Adipose tissue (tissue), 3 donors: ENCODE data around the gene SORCS2. TPM values are rescaled to one million over a fixed set of nuclear protein-coding genes. Genes with fewer than 3 reads are reported as not detected.
"Not testable (repeated sequence)": the region's sequence is repeated elsewhere in the genome, so short reads cannot be mapped to it uniquely, and the experiment has no call there.

Source experiments
- H3K27ac ChIP-seq: one replicate; pipeline ENCODE4 v1.5.1; 2013; ENCODE audit warnings: low read depth, low read length
- WGBS, 3 donors: extraction: QIAGEN DNeasy Blood & Tissue Kit; methylation state at CpG; one replicate each; pipeline ENCODE4 v1.1.7; 2013; 5-methylcytosine and 5-hydroxymethylcytosine counted together
- polyA plus RNA-seq, 3 donors: library from polyadenylated mRNA; stranded (reverse); fragments of 200-250 nt; gene quantifications; one replicate each; pipeline ENCODE4 v1.2.3, GENCODE V29; 2013
- donor health status: healthy with polysubstance abuse.
- donor health status: Bipolar disorder and iron deficiency.
- donor health status: healthy.

The SORCS2 gene
- polyA plus RNA-seq, 3 donors = 0.22 to 2.2 (median 0.83) TPM

GRCh38 chr4:7598939-7599790, 406.8 kb downstream of the SORCS2 start:
- H3K27ac ChIP-seq = no peak overlapping the region
- WGBS, 3 donors = 74 to 85% (median 84%) methylated on average over 29 of the region's 29 CpGs

GRCh38 chr4:7600247-7600646, 407.9 kb downstream of the SORCS2 start:
- 75 to 90% (median 90%) methylated on average over 17 of the region's 17 CpGs for WGBS, 3 donors
- no peak overlapping the region for H3K27ac ChIP-seq

- 89 to 94% (median 91%) methylated on average over 17 to 30 of the region's 30 CpGs for WGBS, 3 donors
- not testable (repeated sequence) for H3K27ac ChIP-seq
Observed at GRCh38 chr4:7602166-7602565, 409.8 kb downstream of the SORCS2 start.

- H3K27ac ChIP-seq = no peak overlapping the region
- WGBS, 3 donors = 77 to 86% (median 82%) methylated on average over 14 of the region's 14 CpGs
Observed at GRCh38 chr4:7607156-7607910, 415.0 kb downstream of the SORCS2 start.

- WGBS, 3 donors = 57 to 61% (median 58%) methylated on average over 7 of the region's 7 CpGs
- H3K27ac ChIP-seq = no peak overlapping the region
Observed at GRCh38 chr4:7608046-7608445, 415.7 kb downstream of the SORCS2 start.

- WGBS, 3 donors = 31 to 70% (median 66%) methylated on average over 10 of the region's 10 CpGs
- H3K27ac ChIP-seq = no peak overlapping the region
Observed at GRCh38 chr4:7609316-7609715, 417.0 kb downstream of the SORCS2 start.

GRCh38 chr4:7610022-7610670, 417.8 kb downstream of the SORCS2 start:
- no peak overlapping the region for H3K27ac ChIP-seq
- WGBS, 3 donors = 34 to 81% (median 80%) methylated on average over 17 of the region's 17 CpGs

GRCh38 chr4:7610841-7611240, 418.5 kb downstream of the SORCS2 start:
- no peak overlapping the region for H3K27ac ChIP-seq
- WGBS, 3 donors = 79 to 92% (median 92%) methylated on average over 8 of the region's 8 CpGs

- no peak overlapping the region for H3K27ac ChIP-seq
- WGBS, 3 donors = 74 to 87% (median 85%) methylated on average over 15 to 16 of the region's 16 CpGs
Observed at GRCh38 chr4:7612311-7612897, 420.1 kb downstream of the SORCS2 start.

- 96 to 97% (median 97%) methylated on average over 1 of the region's 1 CpG for WGBS, 3 donors
- H3K27ac ChIP-seq = no peak overlapping the region
Observed at GRCh38 chr4:7614350-7614949, 422.1 kb downstream of the SORCS2 start.

- WGBS, 3 donors = 79 to 95% (median 92%) methylated on average over 3 of the region's 3 CpGs
- H3K27ac ChIP-seq = no peak overlapping the region
Observed at GRCh38 chr4:7616193-7616592, 423.9 kb downstream of the SORCS2 start.

- 69 to 85% (median 77%) methylated on average over 9 of the region's 9 CpGs for WGBS, 3 donors
- no peak overlapping the region for H3K27ac ChIP-seq
Observed at GRCh38 chr4:7618361-7618760, 426.0 kb downstream of the SORCS2 start.

GRCh38 chr4:7620086-7620813, 427.9 kb downstream of the SORCS2 start:
- 57 to 60% (median 57%) methylated on average over 16 of the region's 16 CpGs for WGBS, 3 donors
- H3K27ac ChIP-seq = no peak overlapping the region

GRCh38 chr4:7620814-7621176, 428.5 kb downstream of the SORCS2 start:
- 58 to 73% (median 70%) methylated on average over 10 of the region's 10 CpGs for whole genome bisulfite sequencing, 3 donors
- no peak overlapping the region for H3K27ac ChIP-seq

- no peak overlapping the region for H3K27ac ChIP-seq
- WGBS, 3 donors = 53 to 80% (median 71%) methylated on average over 11 of the region's 11 CpGs
Observed at GRCh38 chr4:7621252-7622035, 429.1 kb downstream of the SORCS2 start.

GRCh38 chr4:7622371-7622770, 430.0 kb downstream of the SORCS2 start:
- 70 to 75% (median 70%) methylated on average over 9 of the region's 9 CpGs for WGBS, 3 donors
- H3K27ac ChIP-seq = no peak overlapping the region

GRCh38 chr4:7623468-7623867, 431.1 kb downstream of the SORCS2 start:
- WGBS, 3 donors = 81 to 90% (median 89%) methylated on average over 13 of the region's 13 CpGs
- H3K27ac ChIP-seq = no peak overlapping the region
